Adrenal gland (tissue), 5 donors: ENCODE results near the gene ASMTL.

ENCODE experiments used
- POLR2A ChIP-seq, 2 donors: fragments of 450-650 bp; IDR thresholded peaks; one replicate each; pipeline ENCODE4 v1.6.1; 2017; ENCODE audit warnings: antibody characterized with exemption in 2 of 2, mild to moderate bottlenecking in 2 of 2, moderate library complexity in 1 of 2
- TF ChIP-seq, protein P1 (sequence below), 6 experiments: fragments of 450-650 bp in 4 of 6; fragments of 200-600 bp in 2 of 6; sonication (generic) in 1 of 6; IDR thresholded peaks; 1 replicate in 5 of 6; 2 replicates in 1 of 6; pipeline versions ENCODE4 v1.5.1 to v1.8.0; 2016 to 2021; ENCODE audit warnings: antibody characterized with exemption in 6 of 6, mild to moderate bottlenecking in 2 of 6, moderate library complexity in 1 of 6
- donor health status: DM: no; HTN: no; CAD: no.

DNA sequence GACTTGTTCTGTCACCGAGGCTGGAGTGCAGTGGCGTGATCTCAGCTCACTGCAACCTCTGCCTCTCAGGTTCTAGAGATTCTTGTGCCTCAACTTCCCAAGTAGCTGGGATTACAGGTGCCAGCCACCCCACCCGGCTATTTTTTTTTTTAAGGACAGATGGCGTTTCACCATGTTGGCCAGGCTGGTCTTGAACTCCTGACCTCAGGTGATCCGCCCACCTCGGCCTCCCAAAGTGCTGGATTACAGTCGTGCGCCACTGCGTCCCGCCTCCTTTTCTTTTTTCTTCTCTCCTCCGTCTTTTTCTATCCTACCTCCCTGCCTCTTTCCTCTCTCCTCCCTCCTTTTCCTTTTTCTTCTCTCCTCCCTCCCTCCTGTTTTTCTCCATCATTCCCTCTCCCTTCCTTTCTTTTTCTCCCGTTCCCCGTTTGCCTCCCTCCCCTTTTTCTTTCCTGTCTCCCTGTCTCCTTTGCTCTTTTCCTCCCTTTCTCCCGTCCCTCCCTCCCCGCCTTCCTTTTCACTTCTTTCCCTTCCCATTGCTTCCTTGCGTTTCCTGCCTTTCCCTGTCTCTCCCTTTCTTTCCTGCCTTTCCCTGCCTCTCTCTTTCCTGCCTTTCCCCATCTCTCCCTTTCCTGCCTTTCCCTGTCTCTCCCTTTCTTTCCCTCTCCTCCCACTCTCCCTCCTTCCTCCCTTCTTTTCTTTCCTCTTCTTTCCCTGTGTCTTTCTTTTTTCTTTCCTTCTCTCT is 58.7 kb downstream of the ASMTL start:
- TF ChIP-seq, protein P1, sequence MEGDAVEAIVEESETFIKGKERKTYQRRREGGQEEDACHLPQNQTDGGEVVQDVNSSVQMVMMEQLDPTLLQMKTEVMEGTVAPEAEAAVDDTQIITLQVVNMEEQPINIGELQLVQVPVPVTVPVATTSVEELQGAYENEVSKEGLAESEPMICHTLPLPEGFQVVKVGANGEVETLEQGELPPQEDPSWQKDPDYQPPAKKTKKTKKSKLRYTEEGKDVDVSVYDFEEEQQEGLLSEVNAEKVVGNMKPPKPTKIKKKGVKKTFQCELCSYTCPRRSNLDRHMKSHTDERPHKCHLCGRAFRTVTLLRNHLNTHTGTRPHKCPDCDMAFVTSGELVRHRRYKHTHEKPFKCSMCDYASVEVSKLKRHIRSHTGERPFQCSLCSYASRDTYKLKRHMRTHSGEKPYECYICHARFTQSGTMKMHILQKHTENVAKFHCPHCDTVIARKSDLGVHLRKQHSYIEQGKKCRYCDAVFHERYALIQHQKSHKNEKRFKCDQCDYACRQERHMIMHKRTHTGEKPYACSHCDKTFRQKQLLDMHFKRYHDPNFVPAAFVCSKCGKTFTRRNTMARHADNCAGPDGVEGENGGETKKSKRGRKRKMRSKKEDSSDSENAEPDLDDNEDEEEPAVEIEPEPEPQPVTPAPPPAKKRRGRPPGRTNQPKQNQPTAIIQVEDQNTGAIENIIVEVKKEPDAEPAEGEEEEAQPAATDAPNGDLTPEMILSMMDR (IDR thresholded peaks at IDR 0.05) = no peak
- TF ChIP-seq POLR2A (IDR thresholded peaks at IDR 0.05) = no peak
